K562 treated with DMSO at 1 percent for 12 hours (cell line): ENCODE results near the gene PCDHGA6. TPM values are rescaled to one million over a fixed set of nuclear protein-coding genes. Genes with fewer than 3 reads are reported as not detected.

Source experiments
- total RNA-seq: library from RNA; unstranded; fragments of 300-600 nt; gene quantifications from 2 replicates; pipeline ENCODE4 v1.2.3, GENCODE V29; 2022; ENCODE audit not compliant: insufficient read depth

PCDHGA6 gene
- total RNA-seq, result 0.13 and 0.52 TPM in 2 replicates

DNA sequence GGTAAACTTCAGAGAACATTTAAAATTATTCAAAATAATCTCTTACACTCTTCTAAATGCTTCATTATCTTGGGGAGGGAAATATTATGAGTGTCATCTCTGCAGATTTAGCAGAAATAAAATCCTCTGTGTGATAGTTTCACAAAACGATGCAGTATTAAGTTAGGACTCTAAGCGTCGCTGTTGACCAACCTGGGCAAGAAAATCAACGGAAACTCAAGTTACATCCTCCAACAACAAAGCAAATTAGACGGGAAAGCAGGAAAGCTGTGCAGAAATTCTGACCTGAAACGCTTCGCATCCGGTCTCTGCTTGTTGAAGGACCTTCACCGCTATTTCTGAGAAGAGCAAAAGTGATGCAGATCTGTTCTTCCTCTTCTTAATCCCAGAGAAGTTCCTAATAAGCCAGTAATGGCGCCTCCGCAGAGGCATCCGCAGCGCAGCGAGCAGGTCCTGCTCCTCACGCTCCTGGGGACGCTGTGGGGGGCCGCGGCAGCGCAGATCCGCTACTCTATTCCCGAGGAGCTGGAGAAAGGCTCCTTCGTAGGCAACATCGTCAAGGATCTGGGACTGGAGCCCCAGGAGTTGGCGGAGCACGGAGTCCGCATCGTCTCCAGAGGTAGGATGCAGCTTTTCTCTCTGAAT, at the start of gene PCDHGA6:
PCDHGA6 (plus strand) TSS at position 219 of the 645 bp plus-strand sequence; CDS start at position 412, 193 bp downstream.

DNA sequence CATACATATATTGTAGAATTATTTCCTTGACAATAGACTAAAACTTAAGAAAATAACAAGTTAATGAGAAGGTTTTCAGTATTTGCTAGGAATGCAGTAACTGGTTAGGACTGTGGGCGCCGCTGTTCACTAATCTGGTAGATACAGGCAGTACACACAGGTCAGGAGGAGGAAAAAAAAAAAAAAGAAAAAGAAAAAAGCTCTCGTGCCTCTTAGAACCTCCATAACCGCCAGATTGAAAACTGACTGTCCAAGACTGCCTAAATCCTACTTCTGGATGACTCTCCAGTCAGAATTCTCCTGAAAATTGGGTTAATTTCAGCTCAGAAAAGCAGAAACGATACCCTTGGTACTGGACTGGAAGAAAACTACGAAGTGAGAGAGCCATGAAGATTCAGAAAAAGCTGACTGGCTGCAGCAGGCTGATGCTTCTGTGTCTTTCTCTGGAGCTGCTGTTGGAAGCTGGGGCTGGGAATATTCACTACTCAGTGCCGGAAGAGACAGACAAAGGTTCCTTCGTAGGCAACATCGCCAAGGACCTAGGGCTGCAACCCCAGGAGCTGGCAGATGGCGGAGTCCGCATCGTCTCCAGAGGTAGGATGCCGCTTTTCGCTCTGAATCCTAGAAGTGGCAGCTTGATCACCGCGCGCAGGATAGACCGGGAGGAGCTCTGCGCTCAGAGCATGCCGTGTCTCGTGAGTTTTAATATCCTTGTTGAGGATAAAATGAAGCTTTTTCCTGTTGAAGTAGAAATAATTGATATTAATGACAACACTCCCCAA, 43.2 kb upstream of the PCDHGA6 start, which contains the start of gene PCDHGA1:
PCDHGA1 (plus strand) TSS at position 216 of the 782 bp plus-strand sequence.

DNA sequence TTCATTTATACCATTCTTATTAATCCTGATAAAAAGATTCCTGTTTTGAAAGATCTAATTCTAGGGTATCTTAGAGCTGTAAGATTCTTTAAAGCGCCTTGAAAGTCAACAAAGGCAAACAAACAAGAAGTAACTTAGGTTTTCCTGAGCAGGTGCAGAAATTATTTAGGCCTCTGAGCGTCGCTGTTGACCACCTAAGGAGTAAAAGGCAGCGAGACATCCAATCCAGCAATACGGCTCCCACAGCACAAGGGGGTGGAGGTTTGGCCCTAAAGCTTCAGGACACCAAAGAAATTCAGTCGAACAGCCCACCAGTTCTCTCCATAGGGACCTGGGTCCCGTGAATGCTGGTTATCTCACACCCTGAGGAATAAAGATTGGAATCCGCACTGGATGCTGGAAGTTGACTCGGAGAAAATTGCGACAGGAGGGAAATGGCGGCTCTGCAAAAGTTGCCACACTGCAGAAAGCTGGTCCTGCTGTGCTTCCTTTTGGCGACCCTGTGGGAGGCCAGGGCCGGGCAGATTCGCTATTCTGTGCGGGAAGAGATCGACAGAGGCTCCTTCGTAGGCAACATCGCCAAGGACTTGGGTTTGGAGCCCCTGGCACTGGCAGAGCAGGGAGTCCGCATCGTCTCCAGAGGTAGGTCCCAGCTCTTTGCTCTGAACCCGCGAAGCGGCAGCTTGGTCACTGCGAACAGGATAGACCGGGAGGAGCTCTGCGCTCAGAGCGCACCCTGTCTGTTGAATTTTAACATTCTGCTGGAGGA, 35.0 kb upstream of the PCDHGA6 start, which contains the start of gene PCDHGA2:
PCDHGA2 (plus strand) TSS at position 223 of the 769 bp plus-strand sequence.

DNA sequence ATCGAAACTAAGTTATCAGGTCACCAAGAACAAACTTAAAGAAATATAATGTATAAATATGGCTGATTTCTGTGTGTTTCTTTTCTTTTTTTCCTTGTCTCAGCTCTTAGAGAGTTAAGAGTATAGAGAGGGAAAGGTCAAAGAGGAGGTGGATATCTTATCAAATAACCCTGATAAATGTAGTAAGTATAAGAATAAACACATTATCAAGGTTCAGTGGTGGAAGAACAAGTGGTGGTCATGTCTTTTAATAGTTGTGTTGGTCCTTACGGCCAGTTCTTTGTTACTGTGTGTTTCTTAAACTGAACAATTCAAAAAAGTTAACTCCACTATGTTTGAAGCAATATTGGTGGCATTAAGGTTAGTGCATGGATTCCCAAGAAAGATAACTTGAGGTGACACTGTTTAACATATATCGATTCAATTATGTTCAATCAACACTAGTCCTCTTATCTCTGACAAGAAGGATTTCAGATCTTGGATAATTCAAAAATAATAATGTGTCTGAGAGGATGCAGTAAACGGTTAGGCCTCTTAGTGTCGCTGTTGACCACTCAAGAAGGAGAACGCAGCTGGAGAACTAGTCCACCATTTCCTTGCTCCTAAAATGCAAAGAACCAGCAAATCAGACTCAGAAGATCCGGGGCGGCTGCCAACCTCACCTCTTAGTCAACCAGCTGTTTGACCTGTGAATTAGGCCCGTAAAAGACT, 30.3 kb upstream of the PCDHGA6 start, which contains the start of gene PCDHGA3:
PCDHGA3 (plus strand) TSS at position 588 of the 711 bp plus-strand sequence. CDS start 205 bp downstream, outside the sequence.

DNA sequence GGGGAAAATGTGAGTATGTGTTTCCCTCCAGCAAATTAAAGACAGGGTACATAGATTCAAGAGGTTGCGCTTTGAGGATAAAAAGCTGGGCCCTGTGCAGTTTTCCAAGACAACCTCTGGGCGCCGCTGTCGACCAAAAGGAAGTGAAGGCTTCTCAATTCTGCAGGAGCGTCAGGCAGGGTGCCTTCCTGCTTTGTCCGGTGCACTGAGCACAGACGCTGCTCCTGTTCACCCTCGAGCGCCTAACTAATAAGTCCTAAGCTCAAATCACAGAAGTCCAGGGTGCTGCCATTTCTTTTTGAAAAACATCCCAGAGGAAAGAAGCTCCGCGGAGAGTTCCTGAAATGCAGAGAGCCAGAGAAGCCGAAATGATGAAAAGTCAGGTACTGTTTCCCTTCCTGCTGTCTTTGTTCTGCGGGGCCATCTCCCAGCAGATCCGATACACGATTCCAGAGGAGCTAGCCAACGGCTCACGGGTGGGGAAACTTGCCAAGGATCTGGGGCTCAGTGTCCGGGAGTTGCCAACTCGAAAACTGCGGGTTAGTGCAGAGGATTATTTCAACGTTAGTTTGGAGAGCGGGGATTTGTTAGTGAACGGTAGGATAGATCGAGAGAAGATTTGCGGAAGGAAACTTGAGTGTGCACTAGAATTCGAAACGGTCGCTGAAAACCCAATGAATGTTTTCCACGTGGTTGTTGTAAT, 23.6 kb upstream of the PCDHGA6 start, which contains the start of gene PCDHGB1:
PCDHGB1 (plus strand) TSS at position 183 of the 703 bp plus-strand sequence; CDS start at position 345, 162 bp downstream.

DNA sequence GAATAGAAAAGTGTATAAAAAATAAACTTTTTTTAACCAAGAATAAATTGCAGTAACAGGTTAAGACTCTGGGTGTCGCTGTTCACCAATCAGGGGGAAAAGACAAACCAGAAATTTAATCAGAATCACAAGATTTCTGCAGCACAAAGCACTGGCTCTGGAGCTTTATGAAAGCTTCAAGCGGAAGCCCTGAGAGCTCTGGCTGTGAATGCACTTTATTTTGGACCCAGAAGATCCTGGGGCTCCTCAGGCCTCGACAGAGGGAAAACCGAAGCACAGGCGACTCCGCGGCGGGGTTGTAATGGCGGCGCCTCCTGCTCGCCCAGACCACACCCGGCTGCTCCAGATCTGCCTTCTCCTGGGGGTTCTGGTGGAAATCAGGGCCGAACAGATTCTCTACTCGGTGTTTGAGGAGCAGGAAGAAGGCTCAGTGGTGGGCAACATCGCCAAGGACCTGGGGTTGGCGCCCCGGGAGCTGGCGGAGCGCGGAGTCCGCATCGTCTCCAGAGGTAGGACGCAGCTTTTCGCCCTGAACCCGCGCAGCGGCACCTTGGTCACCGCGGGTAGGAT, 18.7 kb upstream of the PCDHGA6 start, which contains the start of gene PCDHGA4:
PCDHGA4 (plus strand) TSS at position 122 of the 570 bp plus-strand sequence; CDS start at position 209, 87 bp downstream.

DNA sequence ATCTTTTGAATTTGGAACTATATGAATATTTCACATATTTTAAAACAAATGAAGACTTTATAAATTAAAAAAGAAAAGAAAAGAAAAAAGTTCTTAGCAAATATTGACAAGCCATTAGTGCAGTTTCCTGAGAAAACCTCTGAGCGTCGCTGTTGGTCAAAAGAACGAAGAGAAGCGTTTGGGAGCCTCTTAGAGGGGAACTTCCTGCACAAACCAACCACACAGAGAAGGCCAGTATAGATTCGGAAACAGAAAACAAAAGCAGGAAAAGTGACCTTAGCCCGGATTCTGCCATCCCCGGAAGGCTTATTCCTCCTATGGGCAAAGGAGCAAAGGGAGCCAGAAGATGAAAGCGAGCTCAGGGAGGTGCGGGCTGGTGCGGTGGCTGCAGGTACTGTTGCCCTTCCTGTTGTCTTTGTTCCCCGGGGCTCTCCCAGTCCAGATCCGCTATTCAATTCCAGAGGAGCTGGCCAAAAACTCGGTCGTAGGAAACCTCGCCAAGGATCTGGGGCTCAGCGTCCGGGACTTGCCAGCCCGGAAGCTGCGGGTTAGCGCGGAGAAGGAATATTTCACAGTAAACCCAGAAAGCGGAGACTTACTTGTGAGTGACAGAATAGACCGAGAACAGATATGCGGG, 13.8 kb upstream of the PCDHGA6 start, which contains the start of gene PCDHGB2:
PCDHGB2 (plus strand) TSS at position 205 of the 637 bp plus-strand sequence; CDS start at position 347, 142 bp downstream.

DNA sequence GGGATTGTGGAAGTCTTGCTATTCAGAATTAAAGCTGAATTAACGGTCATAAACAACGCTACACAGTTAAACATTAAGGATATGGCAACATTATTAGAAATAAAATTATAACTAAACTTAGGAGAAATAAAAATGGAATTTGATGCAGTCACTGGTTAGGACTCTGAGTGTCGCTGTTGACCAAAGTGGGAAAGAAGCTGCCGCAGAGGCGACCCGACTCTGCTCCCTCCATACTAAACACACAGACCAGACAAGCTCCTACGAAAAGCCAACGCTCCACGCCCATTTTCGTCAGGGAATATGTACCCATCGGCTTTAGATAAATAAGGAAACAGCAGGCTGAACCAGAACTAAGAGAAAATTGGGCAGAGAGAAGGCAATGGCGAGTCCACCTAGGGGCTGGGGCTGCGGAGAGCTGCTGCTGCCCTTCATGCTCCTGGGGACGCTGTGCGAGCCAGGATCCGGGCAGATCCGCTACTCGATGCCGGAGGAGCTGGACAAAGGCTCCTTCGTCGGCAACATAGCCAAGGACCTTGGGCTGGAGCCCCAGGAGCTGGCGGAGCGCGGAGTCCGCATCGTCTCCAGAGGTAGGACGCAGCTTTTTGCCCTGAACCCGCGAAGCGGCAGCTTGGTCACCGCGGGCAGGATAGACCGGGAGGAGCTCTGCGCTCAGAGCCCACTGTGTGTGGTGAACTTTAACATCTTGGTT, 9.6 kb upstream of the PCDHGA6 start, which contains the start of gene PCDHGA5:
PCDHGA5 (plus strand) TSS at position 211 of the 709 bp plus-strand sequence; CDS start at position 380, 169 bp downstream.

DNA sequence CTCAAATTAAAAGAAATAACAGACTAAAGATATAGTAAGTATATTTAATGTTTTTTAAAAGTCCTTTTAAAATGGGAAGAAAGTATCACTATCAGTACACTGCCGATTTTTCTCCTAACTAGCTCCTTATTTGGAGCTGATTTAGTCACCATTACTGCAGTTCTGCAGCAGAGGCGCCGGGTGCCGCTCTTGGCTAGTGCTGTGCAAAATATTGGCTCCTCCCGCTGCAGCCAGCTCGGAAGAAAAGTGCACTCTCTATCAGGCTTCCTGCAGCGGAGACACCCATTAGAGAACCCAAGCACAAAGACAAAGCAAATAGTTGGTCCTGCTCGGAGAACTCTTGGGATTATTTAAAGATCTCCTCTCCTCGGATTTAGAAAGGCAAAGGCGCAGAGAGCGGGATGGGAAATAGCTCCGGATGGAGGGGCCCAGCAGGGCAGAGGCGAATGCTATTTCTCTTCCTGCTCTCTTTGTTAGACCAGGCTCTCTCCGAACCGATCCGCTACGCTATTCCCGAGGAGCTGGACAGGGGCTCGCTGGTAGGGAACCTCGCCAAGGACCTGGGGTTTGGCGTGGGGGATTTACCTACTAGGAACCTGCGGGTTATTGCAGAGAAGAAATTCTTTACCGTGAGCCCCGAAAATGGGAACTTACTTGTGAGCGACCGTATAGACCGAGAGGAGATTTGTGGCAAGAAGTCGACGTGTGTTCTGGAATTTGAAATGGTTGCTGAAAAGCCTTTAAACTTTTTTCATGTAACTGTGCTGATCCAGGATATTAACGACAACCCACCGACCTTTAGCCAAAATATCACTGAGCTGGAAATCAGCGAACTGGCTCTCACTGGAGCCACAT, 3.5 kb upstream of the PCDHGA6 start, which contains the start of gene PCDHGB3:
PCDHGB3 (plus strand) TSS at position 249 of the 855 bp plus-strand sequence; CDS start at position 402, 153 bp downstream.

DNA sequence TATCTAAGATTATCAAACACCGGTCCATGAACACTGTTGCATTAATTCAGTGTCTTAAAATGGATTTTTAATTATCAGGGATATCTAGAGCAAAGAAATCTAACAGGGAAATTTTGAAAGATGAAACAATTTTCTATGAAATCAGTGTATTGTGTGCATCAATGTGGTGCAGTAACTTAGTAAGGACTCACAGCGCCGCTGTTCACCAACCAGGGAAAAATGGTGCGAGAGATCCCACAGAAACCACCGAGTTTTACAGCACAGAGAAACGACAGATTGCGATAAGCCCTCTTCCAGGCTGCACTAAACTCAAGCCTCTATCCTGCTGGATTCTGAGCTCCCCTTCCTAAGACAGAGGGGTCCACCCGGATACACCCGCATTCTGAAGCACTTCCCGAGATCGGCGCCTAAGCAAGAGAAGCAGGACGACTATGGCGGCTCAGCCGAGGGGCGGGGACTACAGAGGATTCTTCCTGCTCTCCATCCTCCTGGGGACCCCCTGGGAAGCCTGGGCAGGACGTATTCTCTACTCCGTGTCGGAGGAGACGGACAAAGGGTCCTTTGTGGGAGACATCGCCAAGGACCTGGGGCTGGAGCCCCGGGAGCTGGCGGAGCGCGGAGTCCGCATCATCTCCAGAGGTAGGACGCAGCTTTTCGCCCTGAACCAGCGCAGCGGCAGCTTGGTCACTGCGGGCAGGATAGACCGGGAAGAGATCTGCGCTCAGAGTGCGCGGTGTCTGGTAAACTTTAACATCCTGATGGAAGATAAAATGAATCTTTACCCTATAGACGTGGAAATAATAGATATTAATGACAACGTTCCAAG, 9.0 kb downstream of the PCDHGA6 start, which contains the start of gene PCDHGA7:
PCDHGA7 (plus strand) TSS at position 274 of the 826 bp plus-strand sequence; CDS start at position 432, 158 bp downstream.

DNA sequence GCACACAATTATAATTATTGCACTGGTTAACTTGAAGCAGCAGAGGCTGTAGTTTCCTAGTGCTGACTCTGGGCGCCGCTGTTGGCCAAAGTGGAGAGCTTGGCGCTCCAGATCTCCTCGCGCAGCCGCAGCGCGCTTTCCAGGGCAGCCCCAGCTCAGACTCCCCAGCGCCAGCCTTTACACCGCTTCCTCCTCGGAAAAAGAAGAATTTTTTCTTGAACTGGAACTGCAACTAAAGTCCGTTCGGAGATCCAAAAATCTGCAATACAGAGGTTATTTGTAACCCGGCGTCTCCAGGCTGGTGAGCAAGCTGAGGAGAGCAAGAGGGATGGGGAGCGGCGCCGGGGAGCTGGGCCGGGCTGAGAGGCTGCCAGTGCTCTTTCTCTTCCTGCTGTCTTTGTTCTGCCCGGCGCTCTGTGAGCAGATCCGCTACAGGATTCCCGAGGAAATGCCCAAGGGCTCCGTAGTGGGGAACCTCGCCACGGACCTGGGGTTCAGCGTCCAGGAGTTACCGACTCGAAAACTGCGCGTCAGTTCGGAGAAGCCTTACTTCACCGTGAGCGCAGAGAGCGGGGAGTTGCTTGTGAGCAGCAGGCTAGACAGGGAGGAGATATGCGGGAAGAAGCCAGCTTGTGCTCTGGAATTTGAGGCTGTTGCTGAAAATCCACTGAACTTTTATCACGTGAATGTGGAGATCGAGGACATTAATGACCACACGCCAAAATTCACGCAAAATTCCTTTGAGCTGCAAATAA, 14.0 kb downstream of the PCDHGA6 start, which contains the start of gene PCDHGB4:
PCDHGB4 (plus strand) TSS at position 142 of the 755 bp plus-strand sequence; CDS start at position 329, 187 bp downstream.

DNA sequence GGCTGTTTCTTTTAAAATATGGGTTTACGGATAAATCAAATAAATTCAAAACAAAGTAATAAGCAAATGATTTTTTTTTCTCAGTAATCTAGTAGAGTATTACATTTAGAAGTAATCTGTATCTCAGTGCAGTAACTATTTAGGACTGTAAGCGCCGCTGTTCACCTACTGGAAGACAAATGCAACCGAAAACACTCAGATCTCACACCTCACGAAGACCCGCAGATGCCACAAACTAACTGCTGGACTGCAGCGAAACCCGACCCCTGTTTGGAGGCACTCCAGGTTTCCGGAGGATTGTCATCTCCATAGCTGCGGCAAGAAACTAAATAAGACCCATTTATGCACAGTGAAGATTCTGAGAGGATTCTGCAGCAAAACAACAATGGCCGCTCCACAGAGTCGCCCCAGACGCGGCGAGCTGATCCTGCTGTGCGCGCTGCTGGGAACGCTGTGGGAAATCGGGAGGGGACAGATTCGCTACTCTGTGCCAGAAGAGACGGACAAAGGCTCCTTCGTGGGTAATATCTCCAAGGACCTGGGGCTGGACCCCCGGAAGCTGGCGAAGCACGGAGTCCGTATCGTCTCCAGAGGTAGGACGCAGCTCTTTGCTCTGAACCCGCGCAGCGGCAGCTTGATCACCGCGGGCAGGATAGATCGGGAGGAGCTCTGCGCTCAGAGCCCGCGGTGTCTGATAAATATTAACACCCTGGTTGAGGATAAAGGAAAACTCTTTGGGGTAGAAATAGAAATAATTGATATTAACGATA, 18.9 kb downstream of the PCDHGA6 start, which contains the start of gene PCDHGA8:
PCDHGA8 (plus strand) TSS at position 205 of the 770 bp plus-strand sequence; CDS start at position 386, 181 bp downstream.

DNA sequence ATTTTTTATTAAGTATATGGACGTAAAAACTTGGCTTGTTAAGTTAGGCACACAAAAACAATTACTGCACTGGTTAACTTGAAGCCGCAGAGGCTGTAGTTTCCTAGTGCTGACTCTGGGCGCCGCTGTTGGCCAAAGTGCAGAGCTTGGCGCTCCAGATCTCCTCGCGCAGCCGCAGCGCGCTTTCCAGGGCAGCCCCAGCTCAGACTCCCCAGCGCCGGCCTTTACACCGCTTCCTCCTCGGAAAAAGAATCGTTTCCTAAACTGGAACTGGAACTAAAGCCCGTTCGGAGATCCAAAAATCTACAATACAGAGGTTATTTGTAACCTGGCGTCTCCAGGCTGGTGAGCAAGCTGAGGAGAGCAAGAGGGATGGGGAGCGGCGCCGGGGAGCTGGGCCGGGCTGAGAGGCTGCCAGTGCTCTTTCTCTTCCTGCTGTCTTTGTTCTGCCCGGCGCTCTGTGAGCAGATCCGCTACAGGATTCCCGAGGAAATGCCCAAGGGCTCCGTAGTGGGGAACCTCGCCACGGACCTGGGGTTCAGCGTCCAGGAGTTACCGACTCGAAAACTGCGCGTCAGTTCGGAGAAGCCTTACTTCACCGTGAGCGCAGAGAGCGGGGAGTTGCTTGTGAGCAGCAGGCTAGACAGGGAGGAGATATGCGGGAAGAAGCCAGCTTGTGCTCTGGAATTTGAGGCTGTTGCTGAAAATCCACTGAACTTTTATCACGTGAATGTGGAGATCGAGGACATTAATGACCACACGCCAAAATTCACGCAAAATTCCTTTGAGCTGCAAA, 24.3 kb downstream of the PCDHGA6 start, which contains the start of gene PCDHGB5:
PCDHGB5 (plus strand) TSS at position 192 of the 796 bp plus-strand sequence; CDS start at position 373, 181 bp downstream.

DNA sequence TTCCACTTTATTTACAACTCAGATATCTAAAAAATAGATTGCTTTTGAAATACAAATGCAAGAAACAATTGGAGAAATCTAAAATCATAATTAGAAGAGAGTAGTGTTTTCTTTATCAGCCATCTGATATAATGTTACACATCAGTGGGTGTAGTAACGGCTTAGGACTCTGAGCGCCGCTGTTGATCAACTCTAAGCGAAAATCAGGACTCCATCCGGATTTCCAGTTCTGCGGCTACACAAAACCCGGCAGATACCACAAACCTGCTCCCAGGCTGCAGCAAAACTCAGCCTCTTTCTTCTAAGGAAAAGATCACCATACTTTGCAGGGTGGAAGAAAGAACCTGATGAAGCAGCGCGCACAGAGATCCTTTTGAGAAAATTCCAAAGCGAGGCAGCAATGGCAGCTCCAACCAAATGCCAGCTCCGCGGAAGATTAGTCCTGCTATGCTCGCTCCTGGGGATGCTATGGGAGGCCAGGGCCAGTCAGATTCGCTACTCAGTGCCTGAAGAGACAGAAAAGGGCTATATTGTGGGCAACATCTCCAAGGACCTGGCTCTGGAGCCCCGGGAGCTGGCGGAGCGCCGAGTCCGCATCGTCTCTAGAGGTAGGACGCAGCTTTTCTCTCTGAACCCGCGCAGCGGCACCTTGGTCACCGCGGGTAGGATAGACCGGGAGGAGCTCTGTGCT, 29.0 kb downstream of the PCDHGA6 start, which contains the start of gene PCDHGA9:
PCDHGA9 (plus strand) TSS at position 226 of the 691 bp plus-strand sequence; CDS start at position 401, 175 bp downstream.

